ENCODE measurements around the gene NOC3L. TPM values are rescaled to one million over a fixed set of nuclear protein-coding genes. Genes with fewer than 3 reads are reported as not detected.

The NOC3L gene
- 10 to 100 TPM in 5 of 6 donors, 1 to 10 TPM in 1; 5.4 to 20.5 (median 15.7) TPM for total RNA-seq

GRCh38 chr10:94362360-94363250 lies at the start of gene NOC3L:
NOC3L (minus strand) TSS chr10:94362939; CDS start chr10:94362838, 101 bp downstream.
- peak; percentile 99 to 100 for ATAC-seq (ENCODE audit: low FRiP score in 2 of 2)
- WGBS, 2 donors = 0 to 1% methylated on average over 27 to 49 of the region's 55 CpGs

GRCh38 chr10:94412449-94412848 lies 49.7 kb upstream of the NOC3L start:
- Histone ChIP-seq H3K4me3 (no peak overlapping the region), H3K27me3 (no peaks in the 10 kb centered on the region), H3K9me3 (no peaks in the 10 kb centered on the region), H3K27ac (no peak overlapping the region), H3K4me1 (no peaks in the 10 kb centered on the region), H3K36me3 (no peaks in the 10 kb centered on the region)
- DNase-seq (no peak), ATAC-seq (ENCODE audit: low FRiP score in 2 of 2) (no peak)
- TF ChIP-seq CTCF (IDR thresholded peaks at IDR 0.05) (no peak), EP300 (IDR thresholded peaks at IDR 0.05) (no peak), POLR2AphosphoS5 (IDR thresholded peaks at IDR 0.05) (no peak), POLR2A (IDR thresholded peaks at IDR 0.05) (no peak)
- 71 to 76% methylated on average over 3 of the region's 3 CpGs for WGBS, 2 donors

More at GRCh38 chr10:94362360-94363250, at the start of gene NOC3L:
- H3K36me3 ChIP-seq = peaks cover 0 to 14% (median 0%) of the 10 kb centered on the region in 4 donors
- no peaks in the 10 kb centered on the region for H3K27me3 ChIP-seq
- H3K9me3 ChIP-seq = no peaks in the 10 kb centered on the region
- H3K4me3 ChIP-seq = peak within 1 kb of the TSS; percentile 55 to 80 (median 71)
- peak within 1 kb of the TSS; percentile 70 to 79 (median 74) for H3K27ac ChIP-seq
- DNase-seq = peak; percentile 95 to 98
- H3K4me1 ChIP-seq = peaks cover 8 to 25% (median 17%) of the 10 kb centered on the region in 4 donors
- peak; percentile 58 to 62 for TF ChIP-seq POLR2AphosphoS5 (IDR thresholded peaks at IDR 0.05)
- TF ChIP-seq POLR2A (IDR thresholded peaks at IDR 0.05) = peak in 2 of 4 donors; percentile 14 to 42
- TF ChIP-seq CTCF (IDR thresholded peaks at IDR 0.05) = peak; percentile 80 to 94 (median 86)
- TF ChIP-seq EP300 (IDR thresholded peaks at IDR 0.05) = no peak

GRCh38 chr10:94411304-94411703 lies 48.6 kb upstream of the NOC3L start:
- DNase-seq (no peak), ATAC-seq (ENCODE audit: low FRiP score in 2 of 2) (no peak)
- no peaks in the 10 kb centered on the region for H3K9me3 ChIP-seq
- TF ChIP-seq POLR2AphosphoS5 (IDR thresholded peaks at IDR 0.05) (no peak), POLR2A (IDR thresholded peaks at IDR 0.05) (no peak), CTCF (IDR thresholded peaks at IDR 0.05) (no peak), EP300 (IDR thresholded peaks at IDR 0.05) (no peak)
- no peaks in the 10 kb centered on the region for H3K27me3 ChIP-seq
- H3K4me1 ChIP-seq = no peaks in the 10 kb centered on the region
- WGBS, 2 donors = 93 to 97% methylated on average over 3 of the region's 3 CpGs
- no peak overlapping the region for H3K27ac ChIP-seq
- no peaks in the 10 kb centered on the region for H3K36me3 ChIP-seq
- no peak overlapping the region for H3K4me3 ChIP-seq

GRCh38 chr10:94409021-94409657 lies 46.4 kb upstream of the NOC3L start:
- TF ChIP-seq POLR2A (IDR thresholded peaks at IDR 0.05) (no peak), POLR2AphosphoS5 (IDR thresholded peaks at IDR 0.05) (no peak), EP300 (IDR thresholded peaks at IDR 0.05) (no peak), CTCF (IDR thresholded peaks at IDR 0.05) (no peak)
- H3K27me3 ChIP-seq = no peaks in the 10 kb centered on the region
- H3K9me3 ChIP-seq = no peaks in the 10 kb centered on the region
- 84 to 85% methylated on average over 7 of the region's 7 CpGs for WGBS, 2 donors
- no peak overlapping the region for H3K4me3 ChIP-seq
- DNase-seq (no peak), ATAC-seq (ENCODE audit: low FRiP score in 2 of 2) (no peak)
- H3K27ac ChIP-seq = no peak overlapping the region
- peaks cover 7 to 15% (median 12%) of the 10 kb centered on the region in 4 donors for H3K4me1 ChIP-seq
- H3K36me3 ChIP-seq = no peaks in the 10 kb centered on the region
